Small intestine (tissue), 16 donors: ENCODE measurements around the gene TRAIP. TPM values are rescaled to one million over a fixed set of nuclear protein-coding genes. Genes with fewer than 3 reads are reported as not detected.
"Not testable (repeated sequence)": the region's sequence is repeated elsewhere in the genome, so short reads cannot be mapped to it uniquely, and the experiment has no call there.

Experiments used
- DNase-seq, 2 donors: peaks; one replicate each; pipeline versions ENCODE4 v3.0.0 to v3.0.0-alpha.2; 2013
- FAIRE-seq: peaks from 2 replicates; lab custom pipeline; 2012; peaks lifted over from hg19 to GRCh38; lab: Jason Lieb, UNC
- H3K27ac ChIP-seq, 3 donors: one replicate each; pipeline ENCODE4 v1.5.1; 2013; ENCODE audit warnings: low read length in 2 of 3, mild to moderate bottlenecking in 2 of 3, control low read depth in 1 of 3, inconsistent platforms in 1 of 3, low read depth in 1 of 3, moderate library complexity in 1 of 3
- H3K27me3 ChIP-seq, 3 donors: one replicate each; pipeline ENCODE4 v1.6.1; 2013; ENCODE audit warnings: low read length in 3 of 3, inconsistent platforms in 1 of 3; ENCODE audit not compliant: control insufficient read depth in 3 of 3, insufficient read depth in 3 of 3
- H3K36me3 ChIP-seq, 3 donors: one replicate each; pipeline ENCODE4 v1.6.1; 2013; ENCODE audit warnings: low read length in 3 of 3, inconsistent platforms in 1 of 3, low read depth in 1 of 3, mild to moderate bottlenecking in 1 of 3, moderate library complexity in 1 of 3; ENCODE audit not compliant: control insufficient read depth in 3 of 3, insufficient read depth in 2 of 3
- H3K4me1 ChIP-seq, 3 donors: one replicate each; pipeline ENCODE4 v1.6.1; 2013; ENCODE audit warnings: low read length in 2 of 3, inconsistent platforms in 1 of 3, low read depth in 1 of 3, mild to moderate bottlenecking in 1 of 3, moderate library complexity in 1 of 3; ENCODE audit not compliant: control insufficient read depth in 3 of 3, insufficient read depth in 2 of 3
- H3K4me3 ChIP-seq, 3 donors: one replicate each; pipeline ENCODE4 v1.5.1; 2013; ENCODE audit warnings: low read length in 3 of 3, control low read depth in 1 of 3, inconsistent platforms in 1 of 3, low read depth in 1 of 3, mild to moderate bottlenecking in 1 of 3, moderate library complexity in 1 of 3
- H3K9me3 ChIP-seq, 2 donors: one replicate each; pipeline ENCODE4 v1.6.1; 2013; ENCODE audit warnings: low read depth in 1 of 2, low read length in 1 of 2; ENCODE audit not compliant: control insufficient read depth in 2 of 2, insufficient read depth in 1 of 2
- WGBS, 3 donors: extraction: QIAGEN DNeasy Blood & Tissue Kit; methylation state at CpG; one replicate each; pipeline ENCODE4 v1.1.7; 2013; 5-methylcytosine and 5-hydroxymethylcytosine counted together
- long read RNA-seq, 10 donors: transcript quantifications; one replicate each; lab custom pipeline, GENCODE V29; 2026
- polyA plus RNA-seq, 4 donors: library from polyadenylated mRNA; stranded (reverse) in 3 of 4; unstranded in 1 of 4; fragments of 200-250 nt in 3 of 4; fragments of 120-200 nt in 1 of 4; gene quantifications; one replicate each; pipeline versions ENCODE4 v1.2.1 to v1.2.3, GENCODE V29; 2013
- donor health status: healthy with polysubstance abuse.
- donor health status: control.
- donor health status: control.
- donor health status: Bipolar disorder and iron deficiency.
- donor health status: healthy.

TRAIP gene
- 1 to 10 TPM; 1.4 to 8.1 (median 5.5) TPM for polyA plus RNA-seq
- long read RNA-seq, donor 1: 0 reads
- long read RNA-seq, donor 2: 0 reads
- long read RNA-seq, donor 3, partial matches to known transcripts: 0 of 1 reads
- long read RNA-seq, donor 3, other reads (novel, unspliced or antisense): 0 of 1 reads
- long read RNA-seq, donor 4: 0 reads
- long read RNA-seq, donor 5, partial matches to known transcripts: 0 of 1 reads
- long read RNA-seq, donor 5, other reads (novel, unspliced or antisense): 0 of 1 reads
- long read RNA-seq, donor 6, partial matches to known transcripts: 0 of 2 reads
- long read RNA-seq, donor 6, other reads (novel, unspliced or antisense): 0 of 2 reads
- long read RNA-seq, donor 7: 0 reads
- long read RNA-seq, donor 8: 0 reads
- long read RNA-seq, donor 9, partial matches to known transcripts: 0 of 1 reads
- long read RNA-seq, donor 9, other reads (novel, unspliced or antisense): 0 of 1 reads
- long read RNA-seq, donor 10: 0 reads

DNA sequence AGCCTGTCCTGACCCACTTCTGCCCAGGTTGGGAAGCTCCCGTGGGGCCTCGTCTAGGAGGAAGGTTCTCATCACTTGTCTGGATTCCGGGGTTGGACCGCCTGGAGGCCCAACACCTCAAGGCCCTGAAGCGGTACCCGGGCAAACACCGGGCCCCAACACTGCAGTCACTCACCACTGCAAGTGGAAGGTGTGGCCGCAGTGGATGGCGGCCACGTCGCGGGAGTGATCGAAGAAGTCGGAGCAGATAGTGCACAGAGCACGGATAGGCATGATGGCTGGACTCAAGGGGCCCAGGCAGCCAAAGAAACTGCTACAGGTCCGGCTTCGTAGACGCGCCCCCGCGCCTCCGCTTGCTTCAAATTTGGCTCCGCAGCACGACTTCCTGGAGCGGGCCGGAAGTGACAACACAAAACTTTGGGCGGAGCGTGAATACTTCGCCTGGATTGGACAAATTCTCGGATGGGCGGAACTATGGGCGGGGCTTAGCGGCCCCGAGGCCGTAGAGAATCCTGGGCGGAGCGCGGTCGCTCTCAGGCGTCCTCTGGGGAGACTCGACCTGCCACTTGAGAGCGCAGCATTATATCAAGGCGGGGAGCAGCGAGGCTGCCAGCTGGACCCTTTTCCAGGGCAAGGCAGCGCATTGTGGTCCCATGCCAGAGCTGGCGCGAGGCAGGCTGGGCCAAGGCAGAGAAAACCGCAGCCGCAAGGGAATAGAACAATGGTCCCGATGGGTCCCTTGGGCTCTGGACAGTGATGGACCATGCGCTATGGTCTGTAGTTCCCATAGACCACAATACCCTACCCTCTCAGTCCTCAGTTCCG is at the start of gene TRAIP:
Gene TRAIP (minus strand): TSS at position 384 of the 825 bp plus-strand sequence. CDS start 111 bp downstream, at position 273.
- Histone ChIP-seq H3K9me3 (no peaks in the 10 kb centered on the region), H3K4me1 (peaks cover 2 to 7% (median 3%) of the 10 kb centered on the region in 3 donors), H3K4me3 (peak within 1 kb of the TSS; percentile 53 to 68 (median 63)), H3K27me3 (no peaks in the 10 kb centered on the region), H3K36me3 (peaks cover 0 to 28% (median 0%) of the 10 kb centered on the region in 3 donors), H3K27ac (peak within 1 kb of the TSS; percentile 36 to 82 (median 43))
- peak; percentile 97 to 98 for DNase-seq
- FAIRE-seq: no peak
- WGBS, 3 donors: 3 to 5% (median 4%) methylated on average over 52 of the region's 52 CpGs

DNA sequence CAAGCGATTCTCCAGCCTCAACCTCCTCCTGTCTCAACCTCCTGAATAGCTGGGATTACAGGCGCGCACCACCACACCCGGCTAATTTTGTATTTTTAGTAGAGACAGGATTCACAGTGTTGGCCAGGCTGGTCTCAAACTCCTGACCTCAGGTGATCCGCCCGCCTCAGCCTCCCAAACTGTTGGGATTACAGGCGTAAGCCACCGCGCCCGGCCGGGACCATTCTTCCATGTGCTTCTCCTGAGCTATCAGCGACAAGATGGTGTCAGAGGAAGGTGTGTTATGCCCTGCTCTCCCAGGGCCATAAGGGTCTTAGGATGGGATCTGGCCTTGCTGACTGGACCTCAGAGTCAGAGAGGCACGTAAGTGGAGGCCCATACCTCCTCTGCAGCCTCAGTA is 48.1 kb upstream of the TRAIP start:
- not testable (repeated sequence) for FAIRE-seq
- H3K27ac ChIP-seq: peak overlapping the region; percentile 44 to 85 (median 62)
- WGBS, 3 donors: 91 to 94% (median 93%) methylated on average over 7 to 13 of the region's 13 CpGs

DNA sequence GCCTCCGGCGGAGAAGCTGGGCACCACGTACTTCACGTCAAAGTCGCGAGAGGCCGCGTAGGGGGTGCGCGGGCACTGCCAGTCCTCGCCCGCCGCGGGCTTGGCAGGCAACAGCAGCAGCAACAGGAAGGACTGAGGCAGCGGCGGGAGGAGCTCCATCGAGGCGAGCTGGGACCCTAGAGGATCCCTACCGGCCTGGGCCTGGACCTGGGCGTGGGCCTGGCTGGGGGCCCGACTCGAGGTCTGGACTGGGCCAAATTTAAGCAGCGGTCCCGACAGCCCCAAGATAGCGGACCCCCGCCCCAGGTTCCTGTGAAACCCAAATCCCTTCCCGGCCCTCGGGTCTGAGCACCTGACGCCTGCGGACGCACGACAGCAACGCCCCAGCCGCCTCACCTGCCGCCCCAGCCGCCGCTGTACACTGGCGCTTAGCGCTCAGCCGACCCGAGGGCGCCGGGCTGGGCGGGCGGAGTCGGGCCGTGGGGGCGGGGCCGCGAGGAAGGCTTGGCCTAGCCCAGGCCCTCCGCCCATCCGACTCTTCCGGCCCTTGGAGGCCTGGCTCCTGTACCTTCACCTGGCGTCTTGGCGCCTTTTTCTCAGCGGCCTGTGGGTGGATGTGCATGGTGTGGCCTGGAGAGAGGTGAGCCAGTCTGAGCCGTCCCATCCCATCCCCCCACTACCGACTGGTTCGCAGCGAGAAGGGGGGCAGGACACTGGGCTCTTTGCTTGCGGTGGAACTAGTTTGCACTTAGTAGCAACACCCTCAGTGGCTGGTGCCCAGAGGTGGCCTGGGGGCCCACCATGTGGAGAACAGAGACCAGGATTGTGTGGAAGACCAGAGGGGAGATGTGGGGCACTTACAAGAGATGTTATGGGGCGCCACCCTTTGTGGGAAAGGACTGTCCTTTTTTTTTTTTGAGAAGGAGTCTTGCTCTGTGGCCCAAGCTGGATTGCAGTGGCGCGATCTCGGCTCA is 47.4 kb upstream of the TRAIP start, which contains the start of gene MST1R:
Gene MST1R (minus strand): TSS at position 423 of the 974 bp plus-strand sequence. CDS start 264 bp downstream, at position 159.
- 16 to 30% (median 28%) methylated on average over 42 to 65 of the region's 65 CpGs for WGBS, 3 donors
- peaks cover 0 to 39% (median under 1%) of the 10 kb centered on the region in 3 donors for H3K36me3 ChIP-seq
- H3K27ac ChIP-seq: peak within 1 kb of the TSS; percentile 74 to 97 (median 85)
- DNase-seq (peak; percentile 96 to 98), FAIRE-seq (no peak)
- H3K27me3 ChIP-seq: no peaks in the 10 kb centered on the region
- peak within 1 kb of the TSS; percentile 44 to 80 (median 55) for H3K4me3 ChIP-seq
- H3K9me3 ChIP-seq: no peaks in the 10 kb centered on the region
- peaks cover 4 to 84% (median 6%) of the 10 kb centered on the region in 3 donors for H3K4me1 ChIP-seq

More for the DNA sequence above, 48.1 kb upstream of the TRAIP start:
- not testable (repeated sequence) for H3K9me3 ChIP-seq, DNase-seq, H3K27me3 ChIP-seq, H3K4me3 ChIP-seq
- Histone ChIP-seq H3K4me1 (peaks cover 4 to 88% (median 6%) of the 10 kb centered on the region in 3 donors), H3K36me3 (peaks cover 2 to 40% (median 3%) of the 10 kb centered on the region in 3 donors)

DNA sequence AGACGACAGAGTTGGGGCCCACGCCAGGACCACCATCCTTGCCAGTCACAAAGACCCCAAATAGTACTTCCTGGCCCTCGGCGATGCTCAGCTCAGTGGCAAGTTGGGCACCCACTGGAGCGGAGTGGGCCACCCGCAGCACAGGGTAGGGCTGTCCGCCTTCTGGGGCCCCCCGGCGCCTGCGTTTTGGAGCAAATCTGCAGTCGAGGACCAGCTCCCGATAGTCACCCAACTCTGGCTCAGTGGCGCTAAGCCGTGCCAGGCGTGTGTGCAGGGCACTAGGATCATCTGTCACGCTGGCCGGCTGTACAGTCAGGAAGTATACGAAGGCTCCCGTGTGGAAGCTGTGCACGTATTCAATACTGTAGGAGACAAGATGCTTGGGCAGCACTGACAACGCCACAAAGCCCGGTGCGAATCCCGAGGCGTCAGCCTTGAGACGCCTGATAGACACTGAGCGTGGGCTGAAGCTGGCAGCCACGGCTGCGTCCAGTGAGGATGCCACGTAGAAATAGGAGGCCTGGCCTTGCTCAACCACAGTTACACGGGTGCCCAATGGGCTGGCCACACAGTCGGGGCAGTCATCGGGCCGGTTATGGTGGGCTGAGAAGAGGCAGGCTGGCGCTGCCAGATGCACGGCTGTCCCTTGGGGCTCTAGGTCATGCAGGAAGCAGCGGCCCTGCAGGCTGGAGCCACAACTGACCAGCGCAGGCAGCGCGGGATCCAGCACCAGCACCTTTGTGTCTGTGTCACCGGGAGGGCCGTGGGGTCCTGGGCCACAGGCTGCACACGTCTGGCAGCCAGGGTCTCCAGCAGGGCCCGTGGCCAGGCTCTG is 46.4 kb upstream of the TRAIP start:
- WGBS, 3 donors: 57 to 92% (median 70%) methylated on average over 44 of the region's 44 CpGs
- H3K4me3 ChIP-seq: peak overlapping the region in 2 of 3 donors; percentile 55 to 80
- FAIRE-seq (no peak), DNase-seq (no peak)
- H3K27me3 ChIP-seq: no peaks in the 10 kb centered on the region
- H3K4me1 ChIP-seq: peaks cover 4 to 74% (median 6%) of the 10 kb centered on the region in 3 donors
- peaks cover 0 to 39% (median 4%) of the 10 kb centered on the region in 3 donors for H3K36me3 ChIP-seq
- no peaks in the 10 kb centered on the region for H3K9me3 ChIP-seq
- H3K27ac ChIP-seq: peak overlapping the region; percentile 1 to 98 (median 97)

DNA sequence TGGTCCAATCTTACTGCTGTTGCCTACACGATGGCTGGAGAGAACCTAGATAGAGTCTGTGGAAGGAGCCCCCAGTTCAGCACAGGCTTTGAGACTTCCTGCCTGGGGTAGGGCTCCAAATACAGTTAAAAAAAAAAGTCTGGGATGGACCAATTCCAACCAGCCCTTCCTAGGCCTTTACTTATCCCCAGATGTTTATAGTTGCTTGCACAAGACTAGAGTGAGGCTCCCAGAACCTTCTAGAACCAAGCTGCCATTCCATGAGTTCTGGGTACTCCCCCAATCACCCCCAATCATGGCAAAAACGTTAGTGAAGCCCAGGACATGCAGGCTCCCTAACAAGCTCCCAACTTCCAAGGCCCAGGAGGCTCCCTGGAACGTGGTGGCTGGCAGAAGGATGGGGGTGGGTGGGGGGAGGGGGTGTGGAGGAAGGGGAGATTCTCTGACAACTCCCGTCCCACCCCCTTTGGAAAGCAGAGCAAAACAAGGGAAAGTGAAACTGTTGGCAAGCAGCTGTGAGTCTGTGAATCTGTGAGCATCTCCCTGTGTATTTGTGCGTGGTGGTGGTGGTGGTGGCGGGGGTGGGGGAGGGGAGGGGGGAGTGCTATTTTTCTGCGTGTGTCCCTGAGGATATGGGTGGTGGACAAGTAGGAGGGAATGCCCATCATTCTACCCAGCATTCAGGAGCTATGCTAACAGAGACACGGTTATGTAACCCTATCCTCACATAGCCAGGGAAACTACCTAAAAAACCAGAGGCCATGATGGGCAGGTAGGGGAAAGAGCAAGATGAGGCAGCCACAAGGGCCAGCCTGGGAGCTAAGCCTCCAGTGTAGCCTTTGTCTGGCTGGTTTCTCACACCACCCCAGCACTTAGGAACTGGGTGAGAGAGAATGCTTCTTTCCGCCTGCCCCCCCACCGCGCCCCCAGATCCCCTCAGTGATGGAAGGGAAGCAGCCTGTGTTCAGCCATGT is 45.3 kb upstream of the TRAIP start:
- 32 to 48% (median 44%) methylated on average over 9 to 11 of the region's 11 CpGs for WGBS, 3 donors
- peaks cover 0 to 50% (median 7%) of the 10 kb centered on the region in 3 donors for H3K36me3 ChIP-seq
- no peaks in the 10 kb centered on the region for H3K27me3 ChIP-seq
- DNase-seq (peak in 1 of 2 donors; percentile 40), FAIRE-seq (no peak)
- peak overlapping the region in 2 of 3 donors; percentile 12 to 80 for H3K4me3 ChIP-seq
- H3K27ac ChIP-seq: peak overlapping the region; percentile 69 to 98 (median 97)
- no peaks in the 10 kb centered on the region for H3K9me3 ChIP-seq
- peaks cover 4 to 63% (median 6%) of the 10 kb centered on the region in 3 donors for H3K4me1 ChIP-seq

DNA sequence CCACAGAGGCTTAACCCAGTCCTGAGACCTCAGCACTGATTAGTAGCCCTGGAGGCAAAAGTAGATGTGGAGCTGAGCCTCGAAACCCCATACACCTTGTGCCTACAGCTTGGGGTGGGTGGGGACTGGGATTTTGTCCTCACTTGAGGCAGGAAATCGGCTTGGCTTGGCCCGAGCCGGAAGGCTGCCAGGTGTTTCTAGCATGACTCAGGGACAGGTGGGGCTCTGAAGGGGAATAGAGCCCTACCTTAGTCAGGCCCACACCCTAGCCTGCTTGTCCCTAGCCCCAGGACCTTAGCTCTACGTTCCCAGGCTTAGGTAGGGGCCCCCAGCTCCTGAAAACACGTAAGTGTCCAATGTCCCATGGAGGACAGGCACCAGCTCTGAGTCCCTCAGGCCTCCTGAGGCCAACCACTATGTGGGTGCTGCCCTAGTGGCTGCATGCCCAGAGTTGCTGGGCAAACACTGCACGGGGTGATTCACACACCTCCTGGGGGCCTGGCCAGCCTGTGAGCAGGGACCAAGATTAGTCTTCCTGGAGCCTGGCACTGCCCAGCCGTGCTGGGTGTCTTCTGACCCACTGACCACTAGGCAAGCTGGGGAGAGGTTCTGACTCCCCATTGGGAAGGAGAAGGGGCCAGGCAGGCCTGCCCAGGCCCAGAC is 44.3 kb upstream of the TRAIP start:
- Histone ChIP-seq H3K4me1 (peaks cover 4 to 53% (median 5%) of the 10 kb centered on the region in 3 donors), H3K9me3 (no peaks in the 10 kb centered on the region), H3K27me3 (no peaks in the 10 kb centered on the region), H3K27ac (peak overlapping the region; percentile 69 to 98 (median 94)), H3K4me3 (peak overlapping the region in 2 of 3 donors; percentile 13 to 80), H3K36me3 (peaks cover 4 to 59% (median 13%) of the 10 kb centered on the region in 3 donors)
- 9 to 50% (median 26%) methylated on average over 8 of the region's 8 CpGs for WGBS, 3 donors
- FAIRE-seq (no peak), DNase-seq (peak; percentile 90 to 97)
